SIG-M5 treated with dmso at 0.1 percent for 504 hours (cell line): ENCODE results near the gene C1QTNF5.
A peak's percentile ranks its signal among the peaks of the same experiment; 100 is the strongest.

Experiments
- DNase-seq: peaks from one replicate; lab custom pipeline; 2025; ENCODE audit not compliant: unreplicated experiment; lab: John Stamatoyannopoulos, UW

The C1QTNF5 gene

GRCh38 chr11:119338318-119338890 is 2.3 kb downstream of the C1QTNF5 start:
- DNase-seq: peak; percentile 68

- DNase-seq: no peak
Observed at GRCh38 chr11:119337581-119338317, 2.9 kb downstream of the C1QTNF5 start.

- DNase-seq: no peak
Observed at GRCh38 chr11:119336744-119337469, 3.8 kb downstream of the C1QTNF5 start.

GRCh38 chr11:119335655-119336543 is 4.8 kb downstream of the C1QTNF5 start:
- no peak for DNase-seq

GRCh38 chr11:119335091-119335654 is 5.5 kb downstream of the C1QTNF5 start:
- no peak for DNase-seq

- DNase-seq: peak; percentile 97
Observed at GRCh38 chr11:119334174-119334930, 6.3 kb downstream of the C1QTNF5 start, which contains the start of gene RNF26. RNF26 (plus strand) TSS chr11:119334527; CDS start chr11:119335123, 596 bp downstream.

GRCh38 chr11:119332111-119332765 is 8.4 kb downstream of the C1QTNF5 start:
- DNase-seq: no peak

GRCh38 chr11:119330237-119330636 is 10.4 kb downstream of the C1QTNF5 start:
- no peak for DNase-seq

- DNase-seq: no peak
Observed at GRCh38 chr11:119329320-119329719, 11.4 kb downstream of the C1QTNF5 start.

- DNase-seq: no peak
Observed at GRCh38 chr11:119324189-119324588, 16.5 kb downstream of the C1QTNF5 start.

- peak; percentile 62 for DNase-seq
Observed at GRCh38 chr11:119323532-119324033, 17.1 kb downstream of the C1QTNF5 start.

GRCh38 chr11:119322921-119323531 is 17.7 kb downstream of the C1QTNF5 start:
- no peak for DNase-seq

GRCh38 chr11:119322360-119322739 is 18.3 kb downstream of the C1QTNF5 start:
- peak; percentile 22 for DNase-seq

GRCh38 chr11:119320776-119321524 is 19.7 kb downstream of the C1QTNF5 start:
- no peak for DNase-seq

GRCh38 chr11:119320240-119320775 is 20.4 kb downstream of the C1QTNF5 start:
- DNase-seq: no peak

GRCh38 chr11:119319700-119320239 is 20.9 kb downstream of the C1QTNF5 start:
- DNase-seq: no peak

- no peak for DNase-seq
Observed at GRCh38 chr11:119319136-119319699, 21.5 kb downstream of the C1QTNF5 start.
